Activated CD4-positive, alpha-beta T cell treated with anti-CD3 and anti-CD28 coated beads for 4 hours (primary cell): ENCODE data around the gene SOAT1.
"Not testable (repeated sequence)": the region's sequence is repeated elsewhere in the genome, so short reads cannot be mapped to it uniquely, and the experiment has no call there.

Experiments
- DNase-seq, 2 donors: peaks; one replicate each; pipeline ENCODE4 v3.0.0-alpha.2; 2020

Gene SOAT1

DNA sequence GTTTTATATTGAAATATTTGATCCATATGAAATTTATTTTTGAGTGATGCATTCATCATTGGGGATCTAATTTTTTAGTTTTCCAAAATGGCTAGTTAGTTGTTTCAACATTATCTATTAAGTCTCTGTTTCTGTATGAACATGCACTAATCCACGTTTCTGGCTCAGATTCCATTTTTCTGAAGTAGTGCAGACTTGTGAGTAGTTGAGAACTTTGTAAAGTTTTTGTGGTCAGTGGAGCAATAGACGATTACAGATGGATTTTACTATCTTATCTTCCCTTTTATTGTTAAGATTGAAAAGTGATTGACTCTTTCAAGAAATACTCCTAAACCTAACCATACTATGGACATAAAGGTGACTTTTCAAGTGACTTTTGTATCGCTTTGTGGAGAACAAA is 16.7 kb downstream of the SOAT1 start:
- DNase-seq = no peak

DNA sequence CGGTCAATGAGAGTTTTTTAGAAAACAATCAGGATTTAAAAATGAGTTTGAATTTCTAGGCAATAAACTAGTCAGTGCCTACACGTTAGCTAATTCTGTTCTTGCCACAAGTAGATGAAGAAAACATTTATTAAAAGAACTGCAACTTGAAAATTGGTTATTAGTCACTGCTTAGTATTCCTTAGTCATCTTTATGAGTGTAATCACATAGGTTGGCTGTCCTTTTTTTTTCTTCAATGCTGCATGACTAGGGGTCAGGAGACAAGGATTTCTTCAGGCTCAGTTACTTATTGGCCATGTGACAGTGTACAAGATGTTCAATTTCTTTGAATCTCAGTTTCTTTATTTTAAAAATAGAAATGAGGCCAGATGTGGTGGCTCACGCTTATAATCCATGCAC is 17.1 kb downstream of the SOAT1 start:
- no peak for DNase-seq

- DNase-seq = no peak
Observed at GRCh38 chr1:179311149-179311700, 17.6 kb downstream of the SOAT1 start.

DNA sequence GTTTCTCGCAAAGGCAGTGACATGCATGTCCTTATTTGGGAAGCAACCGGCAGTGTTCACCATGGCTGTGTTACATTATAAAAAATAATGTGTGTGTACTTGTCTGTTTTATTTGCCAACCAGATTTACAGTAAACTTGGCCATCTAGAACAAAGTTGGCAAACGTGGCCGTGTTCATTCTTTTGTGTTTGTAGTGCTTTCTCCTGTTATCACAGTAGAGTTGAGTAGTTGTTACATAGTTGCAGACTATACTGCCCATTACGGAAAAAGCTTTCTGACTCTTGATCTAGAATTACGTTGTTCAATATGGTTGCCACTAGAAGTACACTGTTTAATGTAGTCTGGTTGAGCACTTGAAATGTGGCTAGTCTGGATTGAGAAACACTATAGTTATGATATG is 19.4 kb downstream of the SOAT1 start:
- DNase-seq = no peak

DNA sequence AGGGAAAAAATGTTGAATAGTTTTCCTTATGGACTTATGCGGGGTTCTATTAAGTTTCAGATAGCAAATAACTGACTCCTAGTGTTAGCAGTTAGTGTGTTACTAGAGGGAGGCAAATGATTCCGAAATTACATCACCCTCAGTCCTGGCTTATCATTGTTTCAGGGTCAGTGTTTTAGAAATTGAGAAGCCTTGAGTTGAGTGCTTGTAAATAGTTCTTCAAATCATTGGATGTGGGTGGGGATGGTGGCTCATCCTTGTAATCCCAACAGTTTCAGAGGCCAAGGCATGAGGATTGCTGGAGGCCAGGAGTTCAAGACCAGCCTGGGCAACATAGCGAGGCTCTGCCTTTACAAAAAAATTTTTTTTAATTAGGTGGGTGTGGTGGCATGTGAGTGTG is 21.3 kb downstream of the SOAT1 start:
- DNase-seq = no peak

DNA sequence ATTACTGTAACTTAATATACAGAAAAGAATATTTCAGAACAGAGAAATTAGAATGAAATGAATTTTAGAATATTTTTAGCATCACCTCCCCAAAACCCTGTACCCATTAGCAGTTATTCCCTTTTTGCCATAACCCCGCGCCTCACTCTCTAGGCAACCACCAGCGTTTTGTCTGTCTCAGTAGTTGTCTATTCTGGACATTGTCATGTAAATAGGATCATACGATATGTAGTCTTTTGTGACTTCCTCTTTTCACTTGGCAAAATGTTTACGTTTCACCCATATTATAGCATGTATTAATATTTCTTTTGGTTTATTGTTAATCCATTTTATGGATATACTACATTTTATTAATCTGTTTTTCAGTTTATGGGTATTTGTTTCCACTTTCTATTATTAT is 24.9 kb downstream of the SOAT1 start:
- no peak for DNase-seq

- no peak for DNase-seq
Observed at GRCh38 chr1:179321533-179322216, 28.1 kb downstream of the SOAT1 start.

- no peak for DNase-seq
Observed at GRCh38 chr1:179322557-179322956, 29.0 kb downstream of the SOAT1 start.

DNA sequence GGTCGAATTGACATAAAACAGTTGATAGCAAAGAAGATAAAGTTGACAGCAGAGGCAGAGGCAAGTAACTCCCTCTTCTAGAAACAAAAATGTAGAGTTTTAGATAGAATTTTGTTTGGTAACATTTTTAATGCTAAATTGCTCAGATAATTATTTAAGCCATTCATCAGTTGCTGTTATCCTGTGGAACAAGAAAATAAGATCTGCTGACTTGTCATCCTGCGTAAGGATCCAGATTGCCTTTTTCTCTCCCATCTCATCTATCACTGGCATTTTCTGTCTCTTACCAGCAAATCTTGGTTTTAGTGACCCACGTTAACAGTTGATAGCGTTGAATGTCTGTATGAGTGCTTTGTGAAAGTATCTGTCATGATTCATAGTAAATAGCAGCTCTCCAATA is 29.8 kb downstream of the SOAT1 start:
- no peak for DNase-seq

DNA sequence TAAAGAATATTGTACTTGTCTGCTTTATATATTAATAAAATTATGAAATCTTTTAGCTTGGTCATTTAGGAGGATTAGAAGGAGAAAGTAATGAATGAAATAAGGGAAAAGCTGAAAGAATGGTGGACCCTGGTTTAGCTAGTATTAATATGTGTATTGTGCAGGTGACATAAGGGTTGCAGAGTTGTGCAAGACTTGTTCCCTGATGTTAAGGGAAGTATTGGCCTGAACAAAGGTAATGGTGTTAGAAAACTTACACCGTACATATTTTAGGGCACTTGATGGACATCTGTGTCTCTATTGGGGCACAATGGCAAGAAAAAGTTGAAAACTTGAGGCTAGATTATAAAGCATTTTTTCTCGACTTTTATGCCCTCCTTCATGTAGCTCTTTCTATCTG is 32.2 kb downstream of the SOAT1 start:
- DNase-seq = no peak

DNA sequence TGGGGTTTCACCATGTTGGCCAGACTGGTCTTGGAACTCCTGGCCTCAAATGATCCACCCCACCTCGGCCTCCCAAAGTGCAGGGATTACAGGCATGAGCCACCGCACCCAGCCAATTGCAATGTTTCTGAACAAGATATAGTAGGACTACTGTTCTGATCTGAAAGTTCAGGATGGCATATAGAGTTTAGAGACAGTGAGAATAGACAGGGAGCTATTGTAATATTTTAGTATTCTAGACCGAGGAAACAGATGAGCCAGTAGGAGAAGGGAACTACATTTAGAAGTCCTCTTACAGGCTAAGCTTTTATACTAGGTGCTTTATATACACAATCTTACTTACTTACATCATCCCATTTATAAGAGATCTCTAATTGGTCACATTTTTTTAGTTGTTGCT is 33.1 kb downstream of the SOAT1 start:
- no peak for DNase-seq

DNA sequence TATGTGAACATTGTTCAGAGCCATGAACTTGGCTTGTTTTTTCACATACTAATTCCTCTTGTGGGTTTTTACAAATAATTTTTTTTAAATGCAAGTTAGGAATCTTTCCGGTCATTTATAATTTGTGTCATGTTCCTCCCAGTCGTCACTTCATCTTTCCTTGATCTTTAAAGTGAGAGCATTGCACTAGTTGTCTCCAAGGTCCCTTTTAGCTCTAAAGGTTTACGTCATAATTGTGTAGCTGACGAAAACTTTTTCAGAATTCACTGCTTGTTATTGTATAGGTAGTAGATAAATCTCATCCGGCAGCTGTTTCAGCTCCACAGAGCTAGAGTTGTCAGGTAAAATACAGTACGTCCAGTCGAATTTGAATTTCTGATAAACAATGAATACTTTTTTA is 33.6 kb downstream of the SOAT1 start:
- no peak for DNase-seq

GRCh38 chr1:179327679-179328078 is 34.1 kb downstream of the SOAT1 start:
- no peak for DNase-seq

DNA sequence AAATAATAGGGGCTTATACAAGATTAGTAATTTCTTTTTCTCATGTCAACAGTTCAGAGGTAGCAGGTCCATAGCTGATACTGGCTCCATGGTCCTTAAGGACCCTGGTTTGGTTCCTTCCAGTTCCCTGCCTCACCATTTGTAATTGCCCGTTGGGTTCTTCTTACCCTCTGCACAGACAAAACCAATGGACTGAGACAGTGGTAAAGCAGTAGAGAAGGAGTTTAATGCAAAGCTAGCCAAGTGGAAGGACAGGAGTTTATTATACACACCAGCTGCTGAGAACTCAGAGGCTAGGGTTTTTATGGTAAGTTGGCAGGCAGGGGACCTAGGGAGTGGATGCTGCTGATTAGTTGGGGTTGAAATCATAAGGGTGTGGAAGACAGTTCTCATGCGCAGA is 36.3 kb downstream of the SOAT1 start:
- no peak for DNase-seq

DNA sequence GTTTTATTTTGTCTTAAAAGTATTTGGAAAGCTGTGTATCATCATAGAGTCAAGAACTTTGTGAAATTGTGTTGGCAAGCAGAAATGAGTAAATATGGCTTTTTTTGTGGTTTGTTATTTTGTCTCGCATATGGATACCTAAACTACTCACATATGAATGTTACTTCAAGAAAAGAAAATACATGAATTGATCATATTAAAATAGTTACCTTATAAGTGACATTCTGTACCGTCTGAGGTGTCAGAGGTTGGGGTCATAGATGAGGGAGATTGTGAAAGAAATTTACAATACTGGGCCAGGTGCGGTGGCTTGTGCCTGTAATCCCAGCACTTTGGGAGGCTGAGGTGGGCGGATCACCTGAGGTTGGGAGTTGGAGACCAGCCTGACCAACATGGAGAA is 40.8 kb downstream of the SOAT1 start:
- no peak for DNase-seq

DNA sequence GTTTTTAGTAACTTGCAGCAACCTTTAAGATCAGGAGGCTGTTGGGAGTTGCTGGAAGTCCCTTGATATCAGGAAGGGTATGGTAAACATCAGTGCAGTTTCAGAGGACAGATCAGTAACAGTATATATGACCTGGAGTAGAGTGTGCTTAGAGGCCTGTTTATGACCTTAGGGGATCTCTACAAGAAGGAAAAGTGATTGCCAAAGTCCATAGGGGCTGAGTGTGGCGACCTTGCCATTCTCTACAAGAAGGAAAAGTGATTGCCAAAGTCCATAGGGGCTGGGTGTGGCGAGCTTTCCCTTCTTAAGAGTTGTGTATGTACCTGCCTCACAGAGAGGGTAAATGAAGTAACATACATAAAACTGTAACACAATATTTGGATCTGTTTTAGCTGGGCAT is 43.7 kb downstream of the SOAT1 start:
- DNase-seq = no peak

DNA sequence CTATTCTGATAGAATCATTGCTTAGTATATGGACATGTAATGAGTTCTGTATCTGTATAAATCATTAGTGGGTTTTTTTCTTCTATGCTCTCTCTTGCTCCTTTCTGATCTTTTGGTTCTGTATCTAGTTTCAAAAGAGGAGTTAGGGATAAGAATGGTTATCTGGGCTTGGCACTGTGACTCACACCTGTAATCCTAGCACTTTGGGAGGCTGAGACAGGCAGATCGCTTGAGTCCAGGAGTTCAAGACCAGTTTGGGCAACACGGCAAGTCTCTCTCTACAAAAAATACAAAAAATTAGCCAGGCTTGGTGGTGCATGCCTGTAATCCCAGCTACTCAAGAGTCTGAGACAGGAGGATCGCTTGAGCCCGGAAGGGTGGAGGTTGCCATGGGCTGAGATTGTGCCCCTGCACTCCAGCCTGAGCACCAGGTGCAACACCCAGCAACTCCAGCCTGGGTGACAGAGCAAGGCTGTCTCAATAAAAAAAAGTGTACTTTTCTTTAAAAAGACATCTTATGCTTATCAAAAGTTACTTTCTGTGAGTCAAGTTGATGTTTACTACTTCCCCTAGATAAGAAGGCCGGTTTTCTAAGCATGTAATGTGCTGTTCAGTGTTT is 44.5 kb downstream of the SOAT1 start:
- DNase-seq = no peak

DNA sequence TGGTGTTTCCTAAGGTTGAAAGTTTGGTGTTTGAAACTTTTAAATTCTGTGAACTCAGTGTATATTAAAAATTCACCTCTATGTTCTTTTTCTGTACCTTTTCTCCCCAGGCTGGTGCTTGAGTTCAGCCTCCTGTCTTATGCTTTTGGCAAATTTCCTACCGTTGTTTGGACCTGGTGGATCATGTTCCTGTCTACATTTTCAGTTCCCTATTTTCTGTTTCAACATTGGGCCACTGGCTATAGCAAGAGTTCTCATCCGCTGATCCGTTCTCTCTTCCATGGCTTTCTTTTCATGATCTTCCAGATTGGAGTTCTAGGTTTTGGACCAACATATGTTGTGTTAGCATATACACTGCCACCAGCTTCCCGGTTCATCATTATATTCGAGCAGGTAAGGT is 47.3 kb downstream of the SOAT1 start:
- DNase-seq = no peak

- no peak for DNase-seq
Observed at GRCh38 chr1:179341943-179342547, 48.4 kb downstream of the SOAT1 start.

GRCh38 chr1:179342740-179343404 is 49.3 kb downstream of the SOAT1 start:
- no peak for DNase-seq

DNA sequence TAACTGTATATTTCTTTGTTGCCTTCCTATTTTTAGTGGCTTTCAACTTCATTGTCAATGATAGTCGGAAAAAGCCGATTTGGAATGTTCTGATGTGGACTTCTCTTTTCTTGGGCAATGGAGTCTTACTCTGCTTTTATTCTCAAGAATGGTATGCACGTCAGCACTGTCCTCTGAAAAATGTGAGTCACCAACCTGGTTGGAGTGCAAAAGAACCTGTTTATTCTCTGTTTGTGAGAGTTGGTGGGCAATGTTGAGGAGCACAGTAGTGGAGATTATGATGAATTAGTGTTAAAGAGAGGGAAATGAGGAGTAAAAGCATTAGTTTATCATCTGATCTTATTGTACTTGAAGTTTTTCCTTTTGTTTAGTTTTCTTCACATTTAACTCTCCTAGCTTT is 57.7 kb downstream of the SOAT1 start:
- DNase-seq = no peak

- DNase-seq = no peak
Observed at GRCh38 chr1:179352236-179352635, 58.6 kb downstream of the SOAT1 start.

- no peak for DNase-seq
Observed at GRCh38 chr1:179353546-179353945, 59.9 kb downstream of the SOAT1 start.

- not testable (repeated sequence) for DNase-seq
Observed at GRCh38 chr1:179361631-179362030, 68.0 kb downstream of the SOAT1 start.
